Neural cell (in vitro differentiated cells): ENCODE measurements around the gene QSOX2. TPM values are rescaled to one million over a fixed set of nuclear protein-coding genes. Genes with fewer than 3 reads are reported as not detected.

Experiments
- polyA plus RNA-seq: library from polyadenylated mRNA; depleted of rRNA; stranded (reverse); fragments of >200 nt; gene quantifications from 2 replicates; pipeline ENCODE4 v1.2.3, GENCODE V29; 2014

The QSOX2 gene
- polyA plus RNA-seq, 1 donor from 2014 or later: 20.7 TPM

Other genes starting within 250 kb of the QSOX2 start
- gene NACC2, start 150.5 kb downstream of the QSOX2 start, polyA plus RNA-seq: 1.7 and 1.8 TPM in 2 replicates
- 15.0 and 20.6 TPM in 2 replicates for gene TMEM250, start 126.9 kb downstream of the QSOX2 start, polyA plus RNA-seq
- not detected in 2 replicates for gene LHX3, start 40.7 kb downstream of the QSOX2 start, polyA plus RNA-seq
- gene CCDC187, start 58.3 kb upstream of the QSOX2 start, polyA plus RNA-seq: not detected in 2 replicates
- 117 and 148 TPM in 2 replicates for gene GPSM1, start 81.7 kb upstream of the QSOX2 start, polyA plus RNA-seq
- 23.6 and 36.6 TPM in 2 replicates for gene DNLZ, start 117.9 kb upstream of the QSOX2 start, polyA plus RNA-seq
- 0.52 and 0.77 TPM in 2 replicates for gene CARD9, start 127.9 kb upstream of the QSOX2 start, polyA plus RNA-seq
- 6.8 and 12.9 TPM in 2 replicates for gene SNAPC4, start 154.4 kb upstream of the QSOX2 start, polyA plus RNA-seq
- 63.7 and 72.1 TPM in 2 replicates for gene ENTR1, start 164.8 kb upstream of the QSOX2 start, polyA plus RNA-seq
- 61.3 and 62.6 TPM in 2 replicates for gene PMPCA, start 164.8 kb upstream of the QSOX2 start, polyA plus RNA-seq
- gene INPP5E, start 194.0 kb upstream of the QSOX2 start, polyA plus RNA-seq: 17.9 and 24.0 TPM in 2 replicates
- 15.4 and 21.8 TPM in 2 replicates for gene SEC16A, start 237.2 kb upstream of the QSOX2 start, polyA plus RNA-seq